Cardiac fibroblast (primary cell): ENCODE data around the gene ELF2.
A peak's percentile ranks its signal among the peaks of the same experiment; 100 is the strongest.
"Not testable (repeated sequence)": the region's sequence is repeated elsewhere in the genome, so short reads cannot be mapped to it uniquely, and the experiment has no call there.

Source experiments
- DNase-seq, 2 donors: peaks; one replicate each; pipeline versions ENCODE4 v3.0.0 to v3.0.0-alpha.2; 2010; ENCODE audit warnings: low read depth in 2 of 2
- H3K4me3 ChIP-seq, 2 donors: replicated peaks in 1 of 2; 1 replicate in 1 of 2; 2 replicates in 1 of 2; pipeline ENCODE4 v1.5.1; 2011; ENCODE audit warnings: low read depth in 2 of 2, low read length in 2 of 2, mild to moderate bottlenecking in 2 of 2, moderate library complexity in 1 of 2
- TF ChIP-seq, protein P1 (sequence below): IDR thresholded peaks from one replicate; pipeline ENCODE4 v1.5.1; 2011; ENCODE audit warnings: low read depth, mild to moderate bottlenecking, low read length, inconsistent platforms

Gene ELF2

DNA sequence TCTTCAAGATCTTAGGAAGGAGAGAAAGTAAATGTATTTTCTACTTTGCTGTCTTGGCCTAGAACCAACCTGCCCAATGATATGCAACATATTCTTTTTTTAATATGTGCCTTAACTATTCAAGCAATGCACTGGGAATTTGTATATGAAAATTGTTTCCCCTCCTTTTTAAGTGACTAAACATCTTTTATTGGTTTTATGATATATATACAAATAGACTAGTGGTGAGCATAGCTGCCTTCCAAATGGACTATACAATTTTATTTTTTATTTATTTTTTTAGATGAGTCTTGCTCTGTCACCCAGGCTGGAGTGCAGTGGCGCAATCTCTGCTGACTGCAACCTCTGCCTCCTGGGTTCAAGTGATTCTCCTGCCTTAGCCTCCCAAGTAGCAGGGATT is 151.2 kb downstream of the ELF2 start:
- no peak for DNase-seq
- TF ChIP-seq, protein P1, sequence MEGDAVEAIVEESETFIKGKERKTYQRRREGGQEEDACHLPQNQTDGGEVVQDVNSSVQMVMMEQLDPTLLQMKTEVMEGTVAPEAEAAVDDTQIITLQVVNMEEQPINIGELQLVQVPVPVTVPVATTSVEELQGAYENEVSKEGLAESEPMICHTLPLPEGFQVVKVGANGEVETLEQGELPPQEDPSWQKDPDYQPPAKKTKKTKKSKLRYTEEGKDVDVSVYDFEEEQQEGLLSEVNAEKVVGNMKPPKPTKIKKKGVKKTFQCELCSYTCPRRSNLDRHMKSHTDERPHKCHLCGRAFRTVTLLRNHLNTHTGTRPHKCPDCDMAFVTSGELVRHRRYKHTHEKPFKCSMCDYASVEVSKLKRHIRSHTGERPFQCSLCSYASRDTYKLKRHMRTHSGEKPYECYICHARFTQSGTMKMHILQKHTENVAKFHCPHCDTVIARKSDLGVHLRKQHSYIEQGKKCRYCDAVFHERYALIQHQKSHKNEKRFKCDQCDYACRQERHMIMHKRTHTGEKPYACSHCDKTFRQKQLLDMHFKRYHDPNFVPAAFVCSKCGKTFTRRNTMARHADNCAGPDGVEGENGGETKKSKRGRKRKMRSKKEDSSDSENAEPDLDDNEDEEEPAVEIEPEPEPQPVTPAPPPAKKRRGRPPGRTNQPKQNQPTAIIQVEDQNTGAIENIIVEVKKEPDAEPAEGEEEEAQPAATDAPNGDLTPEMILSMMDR = no peak
- H3K4me3 ChIP-seq = no peak overlapping the region

DNA sequence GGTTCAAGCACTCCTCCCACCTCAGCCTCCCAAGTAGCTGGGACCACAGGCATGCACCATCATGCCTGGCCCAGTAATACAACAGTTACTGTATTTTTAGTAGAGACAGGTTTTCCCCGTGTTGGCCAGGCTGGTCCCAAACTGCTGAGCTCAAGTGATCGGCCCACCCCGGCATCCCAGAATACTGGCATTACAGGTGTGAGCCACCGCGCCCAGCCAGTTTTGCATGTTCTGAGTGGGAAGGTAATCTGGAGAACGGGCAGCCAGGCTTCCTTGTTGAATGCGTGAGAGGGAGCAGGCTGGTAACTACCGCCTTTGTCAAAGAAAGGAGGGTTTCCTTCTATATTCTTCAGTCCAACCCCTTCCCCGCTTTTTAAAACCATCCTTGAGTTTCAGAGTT is 152.3 kb downstream of the ELF2 start:
- TF ChIP-seq, protein P1 = no peak
- no peak overlapping the region for H3K4me3 ChIP-seq
- DNase-seq = no peak

DNA sequence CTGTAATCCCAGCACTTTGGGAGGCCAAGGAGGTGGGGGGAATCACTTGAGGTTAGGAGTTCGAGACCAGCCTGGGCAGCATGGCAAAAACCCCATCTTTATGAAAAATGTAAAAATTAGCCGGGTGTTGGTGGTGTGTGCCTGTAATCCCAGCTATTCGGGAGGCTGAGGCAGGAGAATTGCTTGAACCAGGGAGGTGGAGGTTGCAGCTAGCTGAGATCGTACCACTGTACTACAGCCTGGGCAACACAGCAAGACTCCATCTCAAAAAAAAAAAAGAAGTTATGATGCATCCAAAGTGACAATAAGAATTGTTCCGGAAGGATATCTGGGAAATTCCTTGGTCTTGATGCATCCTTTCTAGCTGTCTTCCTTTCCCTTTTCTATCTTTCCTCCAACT is 154.2 kb downstream of the ELF2 start:
- DNase-seq = no peak
- TF ChIP-seq, protein P1 = no peak
- no peak overlapping the region for H3K4me3 ChIP-seq

DNA sequence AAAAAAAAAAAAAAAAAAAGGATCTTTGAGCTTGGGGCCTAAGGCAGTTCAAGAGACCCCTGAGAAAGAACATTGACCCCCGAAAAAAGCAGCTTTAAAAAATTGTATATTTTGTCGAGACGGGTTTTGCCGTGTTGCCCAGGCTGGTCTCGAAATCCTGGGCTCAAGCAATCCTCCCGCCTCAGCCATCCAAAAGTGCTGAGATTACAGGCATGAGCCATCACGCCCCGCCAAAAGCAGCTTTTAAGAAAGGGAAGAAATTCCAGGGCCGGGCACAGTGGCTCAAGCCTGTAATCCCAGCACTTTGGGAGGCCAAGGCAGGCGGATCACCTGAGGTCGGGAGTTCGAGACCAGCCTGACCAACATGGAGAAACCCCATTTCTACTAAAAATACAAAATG is 155.9 kb downstream of the ELF2 start:
- DNase-seq, H3K4me3 ChIP-seq: not testable (repeated sequence)

DNA sequence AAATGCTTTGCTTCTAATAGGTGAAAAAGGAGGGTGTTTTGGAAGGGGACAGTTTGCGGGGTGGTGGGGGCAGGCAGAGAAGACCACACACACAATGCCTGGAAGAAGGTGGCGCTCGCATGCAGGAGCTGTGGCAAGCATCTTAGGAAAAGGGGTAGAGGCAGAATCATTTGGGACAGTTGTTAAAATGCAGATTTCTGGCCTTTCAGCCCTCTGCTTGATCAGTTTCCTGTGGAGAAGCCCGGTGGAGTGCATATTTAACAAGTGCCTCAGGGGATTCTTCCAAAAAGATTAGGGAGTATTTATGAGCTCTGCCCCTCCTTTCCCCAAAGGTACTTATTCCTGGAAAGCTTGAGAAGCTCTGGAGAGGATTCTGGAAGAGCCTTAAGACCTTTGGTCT is 156.6 kb downstream of the ELF2 start:
- no peak overlapping the region for H3K4me3 ChIP-seq
- no peak for DNase-seq
- TF ChIP-seq, protein P1 = no peak

DNA sequence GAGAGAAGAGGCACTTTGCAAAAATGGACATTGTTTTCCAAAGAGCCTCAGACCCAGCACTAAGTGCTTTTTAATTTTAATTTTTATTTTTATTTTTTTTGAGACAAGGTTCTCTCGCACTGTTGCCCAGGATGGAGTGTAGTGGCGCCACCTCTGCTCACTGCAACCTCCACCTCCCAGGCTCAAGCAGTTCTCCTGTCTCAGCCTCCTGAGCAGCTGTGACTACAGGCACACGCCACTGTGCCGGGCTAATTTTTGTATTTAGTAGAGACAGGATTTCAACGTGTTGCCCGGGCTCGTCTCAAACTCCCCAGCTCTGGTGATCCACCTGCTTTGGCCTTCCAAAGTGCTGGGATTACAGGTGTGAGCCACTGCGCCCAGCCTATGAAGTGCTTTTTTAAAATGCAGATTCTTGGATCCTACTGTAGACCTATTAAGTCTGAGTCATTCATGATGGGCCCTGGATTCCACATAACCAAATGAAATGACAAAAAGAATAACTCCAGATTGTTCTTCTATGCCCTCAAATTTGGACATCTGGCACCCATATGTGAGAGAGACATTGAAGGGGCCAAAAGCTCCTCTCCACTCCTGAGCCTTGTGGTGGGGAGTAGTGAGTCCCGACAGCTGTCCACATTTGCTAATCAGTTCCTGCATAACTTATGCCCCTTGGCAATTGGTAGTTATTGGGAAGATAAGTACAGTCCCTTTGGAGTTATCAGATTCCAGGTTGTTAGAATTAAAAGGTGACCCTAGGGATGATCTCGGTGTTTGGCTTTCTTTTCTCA is 157.9 kb downstream of the ELF2 start:
- peak in 1 of 2 donors; percentile 44 for DNase-seq
- no peak overlapping the region for H3K4me3 ChIP-seq
- TF ChIP-seq, protein P1 = no peak

DNA sequence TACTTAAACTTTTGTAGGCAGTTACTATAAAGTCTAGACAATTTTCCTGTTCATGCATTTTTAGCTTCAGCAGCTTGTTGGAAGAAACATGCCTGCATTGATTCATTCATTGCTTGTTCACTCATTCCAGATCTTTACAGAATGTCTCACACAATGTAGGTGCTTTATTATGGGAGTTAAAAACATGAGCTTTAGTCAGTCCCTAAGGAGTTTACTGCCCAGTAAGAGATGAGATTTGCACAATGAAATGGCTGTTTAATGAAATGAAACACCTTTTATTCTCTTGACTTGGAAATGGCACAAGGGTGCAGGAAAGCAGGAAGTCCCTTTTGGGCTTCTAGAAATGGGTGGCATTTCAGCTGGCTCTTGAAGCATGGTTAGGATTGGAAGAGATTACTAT is 158.5 kb downstream of the ELF2 start:
- DNase-seq = peak in 1 of 2 donors; percentile 53
- peak overlapping the region in 1 of 2 donors; percentile 10 for H3K4me3 ChIP-seq
- TF ChIP-seq, protein P1 = no peak
